ENCODE results near the gene PSMB4.

The PSMB4 gene

GRCh38 chr1:151444783-151445177 is 45.4 kb downstream of the PSMB4 start:
- no peak overlapping the region; the same call in 1 of the 2 replicates for H3K4me3 ChIP-seq (ENCODE audit: low read depth, low read length)
- TF ChIP-seq, protein P1, sequence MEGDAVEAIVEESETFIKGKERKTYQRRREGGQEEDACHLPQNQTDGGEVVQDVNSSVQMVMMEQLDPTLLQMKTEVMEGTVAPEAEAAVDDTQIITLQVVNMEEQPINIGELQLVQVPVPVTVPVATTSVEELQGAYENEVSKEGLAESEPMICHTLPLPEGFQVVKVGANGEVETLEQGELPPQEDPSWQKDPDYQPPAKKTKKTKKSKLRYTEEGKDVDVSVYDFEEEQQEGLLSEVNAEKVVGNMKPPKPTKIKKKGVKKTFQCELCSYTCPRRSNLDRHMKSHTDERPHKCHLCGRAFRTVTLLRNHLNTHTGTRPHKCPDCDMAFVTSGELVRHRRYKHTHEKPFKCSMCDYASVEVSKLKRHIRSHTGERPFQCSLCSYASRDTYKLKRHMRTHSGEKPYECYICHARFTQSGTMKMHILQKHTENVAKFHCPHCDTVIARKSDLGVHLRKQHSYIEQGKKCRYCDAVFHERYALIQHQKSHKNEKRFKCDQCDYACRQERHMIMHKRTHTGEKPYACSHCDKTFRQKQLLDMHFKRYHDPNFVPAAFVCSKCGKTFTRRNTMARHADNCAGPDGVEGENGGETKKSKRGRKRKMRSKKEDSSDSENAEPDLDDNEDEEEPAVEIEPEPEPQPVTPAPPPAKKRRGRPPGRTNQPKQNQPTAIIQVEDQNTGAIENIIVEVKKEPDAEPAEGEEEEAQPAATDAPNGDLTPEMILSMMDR (IDR thresholded peaks at IDR 0.05; ENCODE audit: low read depth, low read length, missing control alignments) = no peak
- DNase-seq (ENCODE audit: low read depth) = no peak

DNA sequence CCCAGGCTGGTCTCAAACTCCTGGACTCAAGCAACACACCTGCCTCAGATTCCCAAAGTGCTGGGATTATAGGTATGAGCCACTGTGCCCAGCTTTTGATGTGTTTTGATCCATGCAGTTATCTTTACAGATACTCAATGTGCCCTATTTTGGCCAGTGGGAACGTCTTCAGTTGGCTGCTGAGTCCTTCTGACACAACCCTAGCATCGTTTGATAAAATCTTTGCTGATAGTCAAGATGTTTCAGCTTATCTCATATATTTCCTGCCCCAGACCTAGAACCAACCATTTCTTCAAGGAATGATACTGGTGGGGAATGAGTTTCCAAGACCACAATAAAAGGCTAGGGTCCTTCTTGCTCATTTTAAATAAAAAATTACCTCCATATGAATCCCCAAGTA is 48.3 kb downstream of the PSMB4 start:
- TF ChIP-seq, protein P1 (IDR thresholded peaks at IDR 0.05; ENCODE audit: low read depth, low read length, missing control alignments) = no peak
- DNase-seq (ENCODE audit: low read depth) = no peak

More for the DNA sequence above, 48.3 kb downstream of the PSMB4 start:
- no peak overlapping the region for H3K4me3 ChIP-seq (ENCODE audit: low read depth, low read length)
